Glomerular endothelial cell (primary cell): Measurements from ENCODE around the gene CFAP97D2. TPM values are rescaled to one million over a fixed set of nuclear protein-coding genes. Genes with fewer than 3 reads are reported as not detected.
"Not testable (repeated sequence)": the region's sequence is repeated elsewhere in the genome, so short reads cannot be mapped to it uniquely, and the experiment has no call there.

Experiments
- DNase-seq: peaks from one replicate; pipeline ENCODE4 v3.0.0-alpha.2; 2011; ENCODE audit warnings: low read depth, low spot score; ENCODE audit errors: extremely low read depth
- total RNA-seq: library from RNA; depleted of rRNA; stranded (reverse); fragments of >200 nt; gene quantifications from 2 replicates; pipeline ENCODE4 v1.2.3, GENCODE V29; 2015

The CFAP97D2 gene
- total RNA-seq, 1 donor from 2014 or later: not detected

DNA sequence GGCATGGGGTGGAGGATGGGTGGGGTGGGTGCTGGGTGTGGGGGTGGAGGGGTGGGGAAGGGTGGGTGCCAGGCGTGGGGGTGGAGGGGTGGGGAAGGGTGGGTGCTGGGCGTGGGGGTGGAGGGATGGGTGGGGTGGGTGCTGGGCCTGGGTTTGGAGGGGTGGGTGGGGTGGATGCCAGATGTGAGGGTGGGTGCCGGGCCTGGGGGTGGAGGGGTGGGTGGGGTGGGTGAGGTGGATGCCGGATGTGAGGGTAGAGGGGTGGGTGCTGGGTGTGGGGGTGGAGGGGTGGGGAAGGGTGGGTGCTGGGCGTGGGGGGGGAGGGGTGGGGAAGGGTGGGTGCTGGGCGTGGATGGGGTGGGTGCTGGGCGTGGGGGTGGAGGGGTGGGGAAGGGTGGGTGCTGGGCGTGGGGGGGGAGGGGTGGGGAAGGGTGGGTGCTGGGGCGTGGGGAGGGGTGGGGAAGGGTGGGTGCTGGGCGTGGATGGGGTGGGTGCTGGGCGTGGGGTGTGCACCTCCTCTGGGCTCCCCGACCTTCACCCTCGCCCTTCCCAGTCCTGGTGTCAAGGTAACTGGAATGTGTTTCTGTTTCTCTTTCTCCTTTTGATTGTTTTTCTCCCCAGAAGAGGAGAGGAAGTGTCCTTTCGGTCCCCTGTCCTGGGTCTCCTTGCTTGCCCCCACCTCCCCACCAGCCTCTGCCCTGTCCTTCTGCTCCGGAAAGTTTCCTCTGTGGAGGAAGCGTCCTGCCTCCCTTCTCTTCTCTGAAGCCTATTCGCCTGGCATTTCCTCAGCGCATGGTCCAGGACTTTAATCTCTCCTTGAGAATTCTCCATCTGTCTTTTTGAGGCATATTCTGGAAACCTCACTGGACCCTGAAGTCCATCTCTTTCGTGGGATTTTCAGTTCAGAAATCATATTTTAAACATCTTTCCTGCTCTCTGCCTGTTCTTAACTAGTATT, 22.9 kb upstream of the CFAP97D2 start:
- no peak for DNase-seq

DNA sequence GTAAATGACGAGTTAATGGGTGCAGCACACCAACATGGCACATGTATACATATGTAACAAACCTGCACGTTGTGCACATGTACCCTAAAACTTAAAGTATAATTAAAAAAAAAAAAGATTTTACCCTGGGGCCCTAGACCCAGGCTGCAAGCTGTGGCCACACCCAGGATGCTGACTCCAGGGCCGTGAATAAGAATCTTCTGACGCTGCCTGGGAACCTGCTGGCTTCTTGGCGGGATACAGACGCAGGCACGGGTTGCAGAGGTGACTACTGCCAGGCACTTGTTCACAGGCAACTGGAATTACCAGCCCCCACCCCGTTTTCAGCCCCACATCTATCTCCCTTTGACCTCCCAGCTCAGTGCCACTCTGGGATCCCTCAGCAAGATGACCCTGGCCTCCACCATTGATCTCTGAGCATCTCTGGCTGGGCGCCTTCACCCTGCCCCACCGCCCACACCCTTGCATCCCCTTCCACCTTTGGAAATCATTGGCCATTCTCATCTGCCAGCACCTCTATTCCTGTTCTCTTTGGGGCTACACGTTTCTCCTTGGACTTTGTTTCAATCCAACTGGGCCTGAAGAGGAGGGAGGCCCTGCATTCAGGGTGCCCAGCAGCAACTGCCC, 21.1 kb upstream of the CFAP97D2 start:
- DNase-seq: no peak

DNA sequence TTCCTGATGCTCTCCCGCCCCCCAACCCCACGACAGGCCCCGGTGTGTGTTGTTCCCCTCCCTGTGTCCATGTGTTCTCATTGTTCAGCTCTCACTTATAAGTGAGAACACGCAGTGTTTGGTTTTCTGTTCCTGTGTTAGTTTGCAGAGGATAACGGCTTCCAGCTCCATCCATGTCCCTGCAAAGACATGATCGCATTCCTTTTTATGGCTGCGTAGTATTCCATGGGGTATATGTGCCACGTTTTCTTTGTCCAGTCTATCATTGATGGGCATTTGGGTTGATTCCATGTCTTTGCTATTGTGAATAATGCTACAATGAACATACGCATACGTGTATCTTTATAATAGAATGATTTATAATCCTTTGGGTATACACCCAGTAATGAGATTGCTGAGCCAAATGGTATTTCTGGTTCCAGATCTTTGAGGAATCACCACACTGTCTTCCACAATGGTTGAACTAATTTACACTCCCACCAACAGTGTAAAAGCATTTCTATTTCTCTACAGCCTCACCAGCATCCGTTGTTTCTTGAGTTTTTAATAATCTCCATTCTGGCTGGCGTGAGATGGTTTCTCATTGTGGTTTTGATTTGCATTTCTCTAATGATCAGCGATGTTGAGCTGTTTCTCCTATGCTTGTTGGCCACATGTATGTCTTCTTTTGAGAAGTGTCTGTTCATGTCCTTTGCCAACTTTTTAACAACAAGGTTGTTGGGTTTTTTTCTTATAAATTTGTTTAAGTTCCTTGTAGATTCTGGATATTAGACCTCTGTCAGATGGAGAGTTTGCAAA, 20.0 kb upstream of the CFAP97D2 start:
- not testable (repeated sequence) for DNase-seq

DNA sequence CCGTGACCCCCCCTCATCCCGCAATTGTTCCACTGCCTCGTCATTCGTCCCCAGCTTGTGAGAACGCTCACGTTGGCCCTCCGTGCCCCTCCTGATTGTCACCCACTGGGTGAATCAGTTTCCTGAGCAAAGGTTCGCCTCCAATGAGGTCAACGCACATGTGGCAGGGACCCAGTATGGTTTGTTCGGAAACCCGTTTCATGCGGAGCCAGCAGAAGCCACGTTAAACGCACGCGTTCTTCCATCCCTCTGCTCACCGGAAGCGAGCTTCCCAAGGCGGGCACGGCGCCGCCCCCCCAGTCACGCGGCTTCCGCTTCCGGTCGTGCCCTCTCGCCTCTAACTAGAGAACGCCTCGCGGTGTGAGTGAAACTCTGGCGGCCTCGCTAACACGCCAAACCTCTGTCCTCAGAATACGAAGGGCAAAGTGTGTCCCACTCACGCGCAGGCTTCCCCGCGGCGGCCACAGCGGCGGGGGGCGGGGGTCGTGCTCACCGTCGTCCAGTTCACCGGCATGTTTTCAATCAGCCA, 18.0 kb upstream of the CFAP97D2 start:
- DNase-seq: peak; percentile 41

DNA sequence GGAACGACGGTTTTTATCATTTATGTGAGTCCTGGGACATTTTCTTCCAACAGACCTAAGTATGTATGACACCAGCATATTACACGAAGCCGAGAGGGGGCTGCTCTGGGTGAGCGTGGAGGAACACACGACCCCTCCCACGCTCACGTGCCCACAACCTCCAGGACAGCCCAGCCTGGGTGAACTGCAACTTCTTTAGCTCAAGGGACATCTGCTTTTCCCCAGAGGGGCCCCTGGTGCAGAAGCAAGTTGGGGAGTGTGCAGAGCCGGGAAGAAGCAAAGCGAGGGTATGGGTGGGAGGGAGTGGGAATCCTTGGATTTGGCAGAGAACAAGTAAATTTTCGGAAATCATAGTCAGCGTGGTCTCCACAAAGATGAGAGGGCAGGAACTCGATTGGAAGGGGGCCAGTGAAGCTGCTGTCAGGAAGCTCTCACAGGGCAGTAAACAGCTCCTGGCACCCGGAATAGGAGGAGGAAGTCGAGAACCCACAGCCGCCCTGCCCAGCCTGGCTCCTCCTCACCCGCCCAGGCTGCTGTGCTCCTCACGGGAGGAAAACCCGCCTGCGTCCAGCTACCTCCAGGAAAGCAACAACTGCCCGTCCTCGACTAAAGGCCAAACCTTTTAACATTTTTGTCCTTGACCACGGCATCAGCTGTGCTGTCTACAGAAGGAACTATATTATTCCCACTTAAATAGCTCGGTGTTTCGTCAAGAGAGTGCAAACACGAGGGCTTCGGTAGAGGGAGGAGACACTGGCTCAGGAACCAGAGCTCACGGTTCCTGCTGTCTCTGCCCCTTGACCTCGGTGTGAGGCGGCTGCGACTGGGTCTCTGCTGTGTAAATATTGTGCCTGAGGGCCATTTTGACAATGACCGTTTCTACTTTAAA, 17.2 kb upstream of the CFAP97D2 start:
- DNase-seq: no peak

DNA sequence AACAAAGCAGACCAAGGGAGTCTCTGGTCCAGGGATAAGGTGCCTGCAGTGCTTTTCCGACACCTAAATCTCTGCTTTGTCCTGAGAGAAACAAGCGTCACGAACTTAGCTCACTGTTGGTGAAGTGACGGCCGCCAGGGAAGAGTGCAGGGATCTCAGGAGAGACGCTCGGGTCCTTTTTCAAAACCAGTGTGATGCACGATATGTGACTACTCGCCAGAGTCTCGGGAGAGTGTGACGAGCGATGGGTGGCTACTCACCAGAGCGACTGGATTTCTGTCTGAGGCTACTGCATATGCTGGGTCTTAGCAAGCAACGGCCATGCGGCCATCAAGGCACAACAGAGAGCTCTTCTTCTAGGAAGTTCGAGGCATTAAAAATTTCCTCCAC, 16.5 kb upstream of the CFAP97D2 start:
- no peak for DNase-seq

DNA sequence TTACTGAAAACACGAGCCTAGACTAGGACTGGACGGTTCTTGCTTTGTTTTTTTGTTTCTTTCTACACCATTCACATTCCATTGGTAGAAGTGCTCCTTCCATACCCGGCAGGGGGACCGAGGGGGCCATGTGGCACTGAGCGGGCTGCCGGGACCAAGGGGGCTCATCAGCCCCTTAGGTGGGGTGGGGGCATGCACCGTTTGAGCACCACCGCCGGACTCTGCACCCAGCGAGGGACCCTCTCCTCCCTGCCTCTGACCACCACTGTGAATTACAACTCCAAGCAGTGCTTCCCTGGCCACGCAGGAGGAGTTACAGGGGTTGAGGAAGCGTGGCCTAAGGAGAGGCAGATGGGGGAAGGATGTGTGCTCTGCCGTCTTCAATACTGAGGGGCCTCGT, 15.0 kb upstream of the CFAP97D2 start:
- no peak for DNase-seq

DNA sequence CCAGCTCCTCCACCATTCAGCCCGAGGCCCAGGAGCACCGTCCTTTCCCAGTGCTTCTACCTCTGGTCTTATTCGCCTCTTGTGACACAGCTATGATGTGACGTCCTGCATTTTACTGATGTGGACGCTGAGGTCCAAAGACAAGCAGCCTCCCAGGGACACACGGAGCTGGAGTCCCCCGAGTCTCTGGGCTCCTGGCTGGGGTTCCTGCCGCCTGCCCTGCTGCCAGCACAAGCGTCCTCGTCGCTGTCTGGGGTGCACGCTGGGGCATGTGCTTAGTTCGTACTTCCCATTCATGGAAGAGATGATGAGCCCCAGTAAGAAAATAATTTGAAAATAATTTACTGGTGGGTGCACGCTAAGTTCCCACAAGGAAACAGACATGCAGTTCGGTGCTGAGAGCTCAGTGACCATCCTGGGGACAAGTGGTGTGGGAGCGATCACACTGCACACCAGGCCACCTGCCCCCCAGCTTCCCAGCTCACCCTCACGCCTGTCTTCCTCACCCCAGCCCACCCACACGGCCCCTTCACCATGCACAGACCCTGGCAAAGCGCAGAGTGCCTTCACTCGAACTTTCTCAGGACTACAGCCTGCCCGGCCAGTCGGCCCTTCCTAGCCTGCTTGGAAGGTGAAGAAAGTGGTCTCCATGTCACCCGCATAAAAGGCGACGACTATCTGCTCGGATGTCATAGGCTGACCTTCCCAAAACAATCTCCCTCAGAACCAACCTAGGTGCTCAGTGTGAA, 14.2 kb upstream of the CFAP97D2 start:
- no peak for DNase-seq

DNA sequence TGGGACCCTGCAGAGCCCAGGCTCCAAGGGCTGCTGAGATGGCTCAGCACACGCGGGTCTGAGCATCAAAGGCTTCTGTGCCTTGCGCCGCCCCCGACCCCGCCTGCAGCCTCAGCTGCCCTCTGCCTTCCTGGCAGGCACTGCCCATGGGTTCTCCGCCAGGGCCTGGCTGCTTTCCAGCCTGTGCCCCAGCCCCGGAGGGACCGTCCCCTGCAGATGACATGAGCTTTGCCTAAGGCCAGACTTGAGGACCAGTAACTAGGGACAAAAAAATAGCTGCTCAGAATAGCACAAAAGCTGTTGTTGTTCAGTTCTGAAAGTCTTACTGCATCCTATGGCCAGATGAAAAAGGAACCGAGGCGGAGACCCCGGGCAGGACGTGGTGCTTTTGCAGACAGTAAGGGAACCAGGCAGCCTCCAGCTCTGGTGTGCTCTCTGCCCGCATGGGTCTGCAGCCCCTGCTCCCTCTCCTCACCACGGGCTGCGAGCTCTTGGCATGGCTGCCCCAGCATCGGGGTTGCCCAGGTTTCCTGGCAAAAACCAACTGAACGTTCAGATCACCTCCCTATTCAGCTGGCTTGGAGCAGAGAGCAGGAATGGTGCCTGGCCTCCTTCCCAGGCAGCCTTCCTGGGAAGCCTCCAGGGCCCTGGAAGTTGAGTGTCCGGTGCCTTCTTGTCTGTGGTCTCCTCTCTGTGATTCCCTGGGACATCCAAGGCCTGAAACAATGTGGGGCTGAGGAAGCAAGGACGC, 12.5 kb upstream of the CFAP97D2 start:
- DNase-seq: no peak

DNA sequence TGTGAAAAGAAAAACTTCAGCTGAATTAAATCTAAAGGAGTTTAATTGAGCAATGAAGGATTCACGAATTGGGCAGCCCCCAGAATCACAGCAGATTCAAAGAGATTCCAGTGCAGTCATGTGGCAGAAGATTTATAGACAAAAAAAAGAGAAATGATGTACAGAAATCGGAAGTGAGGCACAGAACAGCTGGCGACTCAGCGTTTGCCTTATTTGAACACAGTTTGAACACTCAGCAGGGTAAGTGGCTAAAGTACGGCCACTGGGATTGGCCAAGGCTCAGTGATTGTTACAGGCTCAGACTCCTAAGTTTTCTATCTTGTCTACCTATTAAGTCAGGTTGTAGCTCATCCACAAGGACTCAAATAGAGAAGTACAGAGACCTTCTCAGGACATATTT, 11.6 kb upstream of the CFAP97D2 start:
- DNase-seq: no peak

DNA sequence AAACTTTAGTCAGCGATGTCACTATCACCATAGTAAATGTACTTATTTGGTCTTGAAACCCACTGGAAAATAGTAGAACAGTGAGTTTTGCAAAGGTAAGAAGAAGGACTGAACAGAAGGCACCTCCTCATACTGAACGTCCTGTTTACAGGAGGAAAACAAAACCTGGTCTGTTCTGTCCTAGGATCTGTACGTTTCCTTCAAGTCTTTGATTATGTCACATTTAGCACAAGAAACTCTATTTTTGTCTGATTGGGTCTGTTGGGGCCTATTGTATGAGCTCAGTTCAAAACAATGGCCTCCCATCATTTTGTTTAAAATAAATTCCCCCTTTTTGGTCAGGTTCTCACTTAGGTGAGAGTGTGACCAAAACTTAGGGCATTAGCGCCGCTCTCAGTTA, 11.2 kb upstream of the CFAP97D2 start:
- DNase-seq: no peak

DNA sequence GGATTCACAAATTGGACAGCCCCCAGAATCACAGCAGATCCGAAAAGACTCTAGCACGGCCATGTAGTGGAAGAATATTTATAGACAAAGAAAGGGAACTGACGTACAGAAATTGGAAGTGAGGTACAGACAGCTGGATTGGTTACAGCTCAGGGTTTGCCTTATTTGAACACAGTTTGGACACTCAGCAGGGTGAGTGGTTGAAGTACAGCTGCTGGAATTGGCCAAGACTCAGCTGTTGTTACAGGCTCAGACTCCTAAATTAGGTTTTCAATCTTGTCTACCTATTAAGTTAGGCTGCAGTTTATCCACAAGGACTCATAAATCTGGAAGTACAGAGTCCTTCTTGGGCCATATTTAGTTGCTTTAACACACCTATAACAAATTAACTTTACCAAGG, 5.8 kb upstream of the CFAP97D2 start:
- no peak for DNase-seq

DNA sequence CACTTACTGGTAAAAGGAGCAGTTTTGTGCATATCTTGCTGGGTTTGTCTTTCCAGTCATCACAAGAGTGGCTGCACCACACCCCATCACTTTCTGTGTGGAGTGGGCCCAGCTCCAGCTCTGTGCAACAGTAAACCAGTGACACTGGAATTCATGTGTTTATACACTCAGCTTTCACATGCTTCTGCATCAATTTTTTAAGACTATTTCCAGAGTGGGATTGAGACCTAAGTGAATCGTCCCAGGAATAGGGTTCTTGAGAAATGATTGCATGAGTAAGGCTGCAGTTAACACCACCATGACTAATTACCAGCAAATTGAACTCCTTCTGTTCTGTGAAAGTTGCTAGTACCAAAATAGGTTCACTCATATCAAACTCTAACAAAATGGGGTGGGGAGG, 5.3 kb upstream of the CFAP97D2 start:
- no peak for DNase-seq

DNA sequence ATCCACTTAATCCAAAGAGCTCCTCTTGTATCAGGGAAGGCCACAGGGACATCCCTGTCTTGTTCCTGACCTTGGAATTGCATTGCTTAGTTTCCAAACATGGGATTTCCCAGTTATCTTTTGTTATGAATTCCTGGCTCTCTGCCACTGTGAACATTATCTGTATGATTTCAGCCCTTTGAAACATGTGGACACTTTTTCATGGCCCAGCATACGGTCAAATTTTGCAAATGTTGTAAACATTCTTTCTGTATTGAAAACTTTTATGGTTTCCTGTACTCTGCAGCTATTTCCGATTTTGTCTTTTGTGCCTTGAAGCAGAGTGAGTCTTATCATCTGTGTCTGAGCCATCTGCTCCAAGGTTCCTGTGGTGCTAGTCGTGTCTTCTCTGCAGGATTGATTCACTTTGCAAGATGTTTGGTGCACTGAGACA, 4.5 kb upstream of the CFAP97D2 start:
- DNase-seq: no peak

DNA sequence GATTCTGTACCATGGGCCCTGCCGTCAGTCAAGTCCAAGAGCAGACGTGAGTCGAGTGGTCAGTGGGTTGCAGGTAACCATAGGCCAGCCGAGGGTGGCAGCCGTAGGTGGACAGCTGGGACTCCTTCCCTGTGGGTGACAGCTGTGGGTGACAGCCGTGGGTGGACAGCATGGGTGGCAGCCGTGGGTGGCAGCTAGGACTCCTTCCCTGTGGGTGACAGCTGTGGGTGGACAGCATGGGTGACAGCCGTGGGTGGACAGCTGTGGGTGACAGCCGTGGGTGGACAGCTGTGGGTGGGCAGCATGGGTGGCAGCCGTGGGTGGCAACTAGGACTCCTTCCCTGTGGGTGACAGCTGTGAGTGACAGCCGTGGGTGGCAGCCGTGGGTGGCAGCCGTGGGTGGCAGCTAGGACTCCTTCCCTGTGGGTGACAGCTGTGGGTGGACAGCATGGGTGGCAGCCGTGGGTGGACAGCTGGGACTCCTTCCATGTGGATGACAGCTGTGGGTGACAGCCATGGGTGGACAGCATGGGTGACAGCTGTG, 2.6 kb upstream of the CFAP97D2 start:
- not testable (repeated sequence) for DNase-seq

DNA sequence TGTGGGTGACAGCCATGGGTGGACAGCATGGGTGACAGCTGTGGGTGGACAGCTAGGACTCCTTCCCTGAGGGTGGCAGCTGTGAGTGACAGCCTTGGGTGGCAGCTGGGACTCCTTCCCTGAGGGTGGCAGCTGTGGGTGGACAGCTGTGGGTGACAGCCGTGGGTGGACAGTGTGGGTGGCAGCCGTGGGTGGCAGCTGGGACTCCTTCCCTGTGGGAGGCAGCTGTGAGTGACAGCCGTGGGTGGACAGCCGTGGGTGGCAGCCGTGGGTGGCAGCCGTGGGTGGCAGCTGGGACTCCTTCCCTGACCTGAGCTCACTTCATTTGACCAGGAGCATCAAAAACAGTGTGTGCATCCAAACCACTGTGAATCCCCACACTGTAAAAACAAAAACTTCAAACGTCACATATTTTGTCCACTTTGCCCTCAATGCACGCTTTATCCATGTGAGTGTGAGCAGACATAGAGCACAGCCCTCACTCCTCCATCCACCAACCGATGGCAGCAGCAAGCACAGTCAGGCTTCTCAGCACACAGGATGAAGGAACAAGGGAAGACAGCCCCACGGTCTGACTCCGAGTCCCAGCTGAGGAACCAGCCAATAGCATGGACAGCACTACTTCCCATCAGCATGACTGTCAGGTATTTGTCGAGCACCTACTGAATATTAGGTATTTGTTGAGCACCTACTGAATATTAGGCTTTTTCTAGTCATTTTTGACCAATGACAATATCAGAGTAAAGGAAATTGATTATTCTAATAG, 1.6 kb upstream of the CFAP97D2 start:
- DNase-seq: no peak

DNA sequence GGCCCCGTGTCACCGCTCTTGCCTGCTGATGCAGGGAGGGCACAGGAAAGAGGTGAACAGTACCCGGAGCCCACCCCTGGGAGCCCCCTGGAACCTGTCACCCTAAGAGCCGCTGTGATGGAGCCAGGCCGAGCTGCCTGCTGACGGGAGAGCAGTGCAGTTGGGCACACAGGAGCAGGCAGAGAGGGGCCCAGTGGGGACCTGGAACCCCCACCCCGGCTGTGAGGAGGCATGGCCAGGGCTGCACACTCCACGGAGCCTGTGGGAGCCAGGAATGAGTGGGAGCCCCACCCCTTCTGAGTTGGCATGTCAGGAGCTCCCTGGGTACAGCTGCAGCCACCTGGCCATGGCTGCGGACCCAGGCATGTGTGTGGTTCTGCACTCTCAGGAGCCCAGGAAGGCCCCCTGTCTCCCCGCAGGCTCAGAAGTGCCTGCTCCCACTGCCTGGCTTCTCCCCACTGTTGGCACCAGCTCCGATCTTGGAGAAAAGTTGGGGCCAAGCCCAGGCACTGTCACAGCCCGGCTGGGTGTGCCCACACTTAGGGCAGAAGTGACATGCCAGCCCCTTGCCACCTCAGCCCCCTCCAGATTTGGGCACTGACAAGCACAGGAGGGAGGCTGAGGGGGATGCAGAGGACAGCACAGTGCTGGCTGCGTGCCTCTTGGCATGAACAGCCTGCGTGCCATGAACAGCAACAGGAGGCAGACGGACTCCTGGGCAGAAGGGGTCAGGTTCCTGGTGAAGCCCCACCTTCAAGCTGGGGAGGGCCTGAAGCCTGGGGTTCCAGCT, 6.3 kb downstream of the CFAP97D2 start:
- DNase-seq: no peak
